Measurements from ENCODE around the gene LACC1.

LACC1 gene

GRCh38 chr13:43883631-43884030 lies 3.9 kb downstream of the LACC1 start:
- DNase-seq (ENCODE audit: low read depth in 2 of 2, low spot score in 1 of 2), result no peak

GRCh38 chr13:43884222-43884621 lies 4.5 kb downstream of the LACC1 start:
- DNase-seq (ENCODE audit: low read depth in 2 of 2, low spot score in 1 of 2), result no peak

- no peak for DNase-seq (ENCODE audit: low read depth in 2 of 2, low spot score in 1 of 2)
These were observed 14.7 kb downstream of the LACC1 start for GRCh38 chr13:43894438-43894837.

- no peak for DNase-seq (ENCODE audit: low read depth in 2 of 2, low spot score in 1 of 2)
These were observed 16.2 kb downstream of the LACC1 start for GRCh38 chr13:43895940-43896339.

GRCh38 chr13:43905435-43906031 lies 25.8 kb downstream of the LACC1 start:
- DNase-seq (ENCODE audit: low read depth in 2 of 2, low spot score in 1 of 2), result no peak

- DNase-seq (ENCODE audit: low read depth in 2 of 2, low spot score in 1 of 2), result no peak
These were observed 28.7 kb downstream of the LACC1 start for GRCh38 chr13:43908156-43909126.

- no peak for DNase-seq (ENCODE audit: low read depth in 2 of 2, low spot score in 1 of 2)
These were observed 31.2 kb downstream of the LACC1 start for GRCh38 chr13:43910856-43911255.

- DNase-seq (ENCODE audit: low read depth in 2 of 2, low spot score in 1 of 2), result no peak
These were observed 31.6 kb downstream of the LACC1 start for GRCh38 chr13:43911278-43911677.

- no peak for DNase-seq (ENCODE audit: low read depth in 2 of 2, low spot score in 1 of 2)
These were observed 32.2 kb downstream of the LACC1 start for GRCh38 chr13:43911871-43912270.

- DNase-seq (ENCODE audit: low read depth in 2 of 2, low spot score in 1 of 2), result no peak
These were observed 35.7 kb downstream of the LACC1 start for GRCh38 chr13:43915451-43915850.

GRCh38 chr13:43916828-43917227 lies 37.1 kb downstream of the LACC1 start:
- no peak for DNase-seq (ENCODE audit: low read depth in 2 of 2, low spot score in 1 of 2)

- no peak for DNase-seq (ENCODE audit: low read depth in 2 of 2, low spot score in 1 of 2)
These were observed 38.9 kb downstream of the LACC1 start for GRCh38 chr13:43918636-43919035.

GRCh38 chr13:43920965-43921674 lies 41.4 kb downstream of the LACC1 start:
- no peak for DNase-seq (ENCODE audit: low read depth in 2 of 2, low spot score in 1 of 2)

GRCh38 chr13:43924549-43925245 lies 45.0 kb downstream of the LACC1 start:
- DNase-seq (ENCODE audit: low read depth in 2 of 2, low spot score in 1 of 2), result no peak

- no peak for DNase-seq (ENCODE audit: low read depth in 2 of 2, low spot score in 1 of 2)
These were observed 50.2 kb downstream of the LACC1 start for GRCh38 chr13:43929947-43930346.

- no peak for DNase-seq (ENCODE audit: low read depth in 2 of 2, low spot score in 1 of 2)
These were observed 53.7 kb downstream of the LACC1 start for GRCh38 chr13:43933378-43933777.

- no peak for DNase-seq (ENCODE audit: low read depth in 2 of 2, low spot score in 1 of 2)
These were observed 54.6 kb downstream of the LACC1 start for GRCh38 chr13:43934273-43934672.

- DNase-seq (ENCODE audit: low read depth in 2 of 2, low spot score in 1 of 2), result no peak
These were observed 56.2 kb downstream of the LACC1 start for GRCh38 chr13:43935878-43936277.

- DNase-seq (ENCODE audit: low read depth in 2 of 2, low spot score in 1 of 2), result no peak
These were observed 56.9 kb downstream of the LACC1 start for GRCh38 chr13:43936647-43937046.

- DNase-seq (ENCODE audit: low read depth in 2 of 2, low spot score in 1 of 2), result no peak
These were observed 58.1 kb downstream of the LACC1 start for GRCh38 chr13:43937839-43938238.

GRCh38 chr13:43938449-43938848 lies 58.7 kb downstream of the LACC1 start:
- no peak for DNase-seq (ENCODE audit: low read depth in 2 of 2, low spot score in 1 of 2)
